Gastrocnemius medialis (tissue), 4 donors: ENCODE data around the gene CXCL13.

Experiments
- CTCF ChIP-seq, 5 experiments: fragments of 450-650 bp in 3 of 5; fragments of 200-600 bp in 2 of 5; sonication (generic) in 2 of 5; IDR thresholded peaks in 4 of 5; conservative IDR thresholded peaks in 1 of 5; 1 replicate in 4 of 5; 2 replicates in 1 of 5; pipeline ENCODE4 v1.5.1; 2016 to 2019; ENCODE audit warnings: antibody characterized with exemption in 5 of 5, mild to moderate bottlenecking in 3 of 5, moderate library complexity in 3 of 5
- POLR2A ChIP-seq, 2 donors: fragments of 450-650 bp; IDR thresholded peaks; one replicate each; pipeline ENCODE4 v1.6.1; 2017; ENCODE audit warnings: antibody characterized with exemption in 2 of 2, mild to moderate bottlenecking in 2 of 2, moderate library complexity in 2 of 2

DNA sequence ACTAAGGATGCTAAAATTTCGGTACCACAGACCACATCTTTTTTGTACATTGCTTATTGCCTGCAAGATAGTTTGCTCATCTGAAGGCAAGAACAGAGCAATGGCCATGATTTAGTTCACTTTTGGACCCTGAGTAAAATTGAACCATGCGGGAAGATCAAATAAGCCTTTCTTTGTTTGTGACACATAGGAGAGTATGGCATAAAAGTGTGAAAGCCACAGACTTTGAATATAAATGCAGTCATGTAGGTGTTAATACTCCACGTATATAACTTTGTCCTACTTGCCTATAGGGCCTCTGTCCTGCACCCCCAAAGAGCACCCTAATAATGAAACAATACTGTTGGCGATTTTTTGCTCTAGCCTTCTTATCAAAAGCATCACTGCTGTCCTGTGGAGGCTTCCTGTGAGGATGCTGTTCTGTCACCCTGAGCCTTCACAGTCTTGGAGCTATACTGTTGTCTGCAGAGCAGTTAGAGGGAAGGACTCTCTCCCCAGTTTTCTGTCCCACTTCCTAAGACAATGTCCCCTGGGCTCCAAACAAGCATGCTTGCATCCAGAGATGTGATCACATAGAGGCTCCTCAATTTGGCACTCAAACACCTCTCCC is 10.2 kb upstream of the CXCL13 start:
- TF ChIP-seq POLR2A (IDR thresholded peaks at IDR 0.05): no peak
- TF ChIP-seq CTCF (IDR thresholded peaks at IDR 0.05 in 4 of 5, conservative IDR thresholded peaks at IDR 0.05 in 1 of 5): no peak
